ENCODE data around the gene MKNK2. TPM values are rescaled to one million over a fixed set of nuclear protein-coding genes. Genes with fewer than 3 reads are reported as not detected.
A peak's percentile ranks its signal among the peaks of the same experiment; 100 is the strongest.

MKNK2 gene
- total and polyA plus RNA-seq, 2 of the 13 experiments (the other 11 are each of a cell fraction or from before 2014, with no cell fraction given) = 44.9 to 112 TPM

GRCh38 chr19:2086695-2087620 lies 35.9 kb upstream of the MKNK2 start (continued):
- TF ChIP-seq AHDC1 (CRISPR knock-in tag; IDR thresholded peaks at IDR 0.05; ENCODE audit: borderline replicate concordance) (peak; percentile 85), FUBP1 (CRISPR knock-in tag; IDR thresholded peaks at IDR 0.05; ENCODE audit: borderline replicate concordance) (peak; percentile 80; the same call in 1 of the 2 replicates), KMT2A (CRISPR knock-in tag; IDR thresholded peaks at IDR 0.05) (peak; percentile 68; the same call in 1 of the 2 replicates), STAT6 (CRISPR knock-in tag; IDR thresholded peaks at IDR 0.05; ENCODE audit: borderline replicate concordance) (peak; percentile 75; the same call in 1 of the 2 replicates), TBX2 (CRISPR knock-in tag; IDR thresholded peaks at IDR 0.05; ENCODE audit: borderline replicate concordance) (peak; percentile 96), ZFP37 (CRISPR knock-in tag; IDR thresholded peaks at IDR 0.05; ENCODE audit: borderline replicate concordance) (peak; percentile 86; the same call in 1 of the 2 replicates), MXD3 (CRISPR knock-in tag; IDR thresholded peaks at IDR 0.05) (peak; percentile 27; the same call in 1 of the 2 replicates), SPEN (CRISPR knock-in tag; IDR thresholded peaks at IDR 0.05; ENCODE audit: low read depth) (peak; percentile 51), PITX1 (CRISPR knock-in tag; IDR thresholded peaks at IDR 0.05) (peak; percentile 91), ZNF878 (CRISPR knock-in tag; IDR thresholded peaks at IDR 0.05) (0 out of 2 replicates have a peak, but pooled peaks have one; percentile 61), POLR2G (IDR thresholded peaks at IDR 0.05; ENCODE audit: low read depth, low read length) (peak; percentile 14; the same call in 1 of the 2 replicates), FOSL1 (CRISPR knock-in tag; IDR thresholded peaks at IDR 0.05; ENCODE audit: borderline replicate concordance) (peak; percentile 70; the same call in 1 of the 2 replicates), ZNF274 (CRISPR knock-in tag; IDR thresholded peaks at IDR 0.05) (0 out of 2 replicates have a peak, but pooled peaks have one; percentile 1), ZFP36L1 (CRISPR knock-in tag; IDR thresholded peaks at IDR 0.05) (0 out of 2 replicates have a peak, but pooled peaks have one; percentile 45), MEIS1 (CRISPR knock-in tag; IDR thresholded peaks at IDR 0.05; ENCODE audit: borderline replicate concordance) (peak; percentile 88; the same call in 1 of the 2 replicates), GFI1 (CRISPR knock-in tag; IDR thresholded peaks at IDR 0.05; ENCODE audit: borderline replicate concordance) (peak; percentile 30; the same call in 1 of the 2 replicates)

Data from HepG2 (cell line).